Measurements from ENCODE around the gene SMPD2.

Gene SMPD2

GRCh38 chr6:109461733-109462526 is 21.4 kb downstream of the SMPD2 start:
- TF ChIP-seq CTCF (IDR thresholded peaks at IDR 0.05), result no peak
- DNase-seq (ENCODE audit: low spot score), result no peak
- Histone ChIP-seq H3K27ac (no peak overlapping the region), H3K4me3 (no peak overlapping the region)

GRCh38 chr6:109465772-109466171 is 25.2 kb downstream of the SMPD2 start:
- no peak for DNase-seq (ENCODE audit: low spot score)
- no peak overlapping the region for H3K27ac ChIP-seq
- TF ChIP-seq CTCF (IDR thresholded peaks at IDR 0.05), result no peak
- no peak overlapping the region for H3K4me3 ChIP-seq

- Histone ChIP-seq H3K4me3 (no peak overlapping the region), H3K27ac (no peak overlapping the region)
- TF ChIP-seq CTCF (IDR thresholded peaks at IDR 0.05), result no peak
- no peak for DNase-seq (ENCODE audit: low spot score)
Measured at GRCh38 chr6:109466212-109466923, 25.8 kb downstream of the SMPD2 start.

GRCh38 chr6:109467696-109468095 is 27.2 kb downstream of the SMPD2 start:
- H3K27ac ChIP-seq, result no peak overlapping the region
- TF ChIP-seq CTCF (IDR thresholded peaks at IDR 0.05), result no peak

GRCh38 chr6:109469591-109470189 is 29.2 kb downstream of the SMPD2 start:
- no peak overlapping the region for H3K4me3 ChIP-seq
- TF ChIP-seq CTCF (IDR thresholded peaks at IDR 0.05), result no peak
- H3K27ac ChIP-seq, result no peak overlapping the region
- DNase-seq (ENCODE audit: low spot score), result no peak

More at GRCh38 chr6:109467696-109468095, 27.2 kb downstream of the SMPD2 start:
- no peak for DNase-seq (ENCODE audit: low spot score)
- H3K4me3 ChIP-seq, result no peak overlapping the region

- TF ChIP-seq CTCF (IDR thresholded peaks at IDR 0.05), result no peak
- Histone ChIP-seq H3K4me3 (no peak overlapping the region), H3K27ac (no peak overlapping the region)
- DNase-seq (ENCODE audit: low spot score), result no peak
Measured at GRCh38 chr6:109471105-109471810, 30.7 kb downstream of the SMPD2 start.
